Adrenal gland (tissue), 5 donors: ENCODE measurements around the gene SURF6.

Source experiments
- POLR2A ChIP-seq, 2 donors: fragments of 450-650 bp; IDR thresholded peaks; one replicate each; pipeline ENCODE4 v1.6.1; 2017; ENCODE audit warnings: antibody characterized with exemption in 2 of 2, mild to moderate bottlenecking in 2 of 2, moderate library complexity in 1 of 2
- TF ChIP-seq, protein P1 (sequence below), 6 experiments: fragments of 450-650 bp in 4 of 6; fragments of 200-600 bp in 2 of 6; sonication (generic) in 1 of 6; IDR thresholded peaks; 1 replicate in 5 of 6; 2 replicates in 1 of 6; pipeline versions ENCODE4 v1.5.1 to v1.8.0; 2016 to 2021; ENCODE audit warnings: antibody characterized with exemption in 6 of 6, mild to moderate bottlenecking in 2 of 6, moderate library complexity in 1 of 6
- donor health status: DM: no; HTN: no; CAD: no.

DNA sequence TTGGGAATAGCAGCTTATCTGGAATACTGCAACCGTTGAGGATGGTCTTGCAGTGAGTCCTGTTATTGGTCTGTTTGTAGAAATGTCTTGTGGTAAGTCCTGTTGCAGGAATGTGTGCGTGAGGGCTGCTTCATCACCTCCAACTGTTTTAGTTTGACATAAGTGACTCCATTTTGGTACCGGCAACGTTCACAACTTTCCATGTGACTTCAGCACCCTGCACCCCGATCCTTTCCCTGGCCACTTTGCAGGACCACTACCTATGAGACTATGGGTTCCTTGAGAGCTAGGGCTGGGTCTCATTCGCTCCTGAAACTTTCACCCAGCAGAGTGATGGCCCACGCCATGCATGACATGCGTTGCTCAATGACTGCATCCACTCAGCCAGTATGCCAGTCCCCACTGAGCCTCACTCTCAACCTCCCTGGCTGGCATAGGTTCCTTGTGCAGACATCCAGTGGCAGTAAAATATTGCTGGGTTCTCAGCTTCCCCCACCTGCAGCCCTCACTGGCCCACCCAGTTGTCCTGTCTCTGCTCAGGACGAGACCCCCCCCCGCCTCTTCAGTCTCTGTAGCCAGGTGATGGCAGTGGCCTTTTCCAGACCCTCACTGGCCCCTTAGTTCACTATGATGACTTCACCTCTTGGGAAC lies 8.0 kb downstream of the SURF6 start:
- TF ChIP-seq, protein P1, sequence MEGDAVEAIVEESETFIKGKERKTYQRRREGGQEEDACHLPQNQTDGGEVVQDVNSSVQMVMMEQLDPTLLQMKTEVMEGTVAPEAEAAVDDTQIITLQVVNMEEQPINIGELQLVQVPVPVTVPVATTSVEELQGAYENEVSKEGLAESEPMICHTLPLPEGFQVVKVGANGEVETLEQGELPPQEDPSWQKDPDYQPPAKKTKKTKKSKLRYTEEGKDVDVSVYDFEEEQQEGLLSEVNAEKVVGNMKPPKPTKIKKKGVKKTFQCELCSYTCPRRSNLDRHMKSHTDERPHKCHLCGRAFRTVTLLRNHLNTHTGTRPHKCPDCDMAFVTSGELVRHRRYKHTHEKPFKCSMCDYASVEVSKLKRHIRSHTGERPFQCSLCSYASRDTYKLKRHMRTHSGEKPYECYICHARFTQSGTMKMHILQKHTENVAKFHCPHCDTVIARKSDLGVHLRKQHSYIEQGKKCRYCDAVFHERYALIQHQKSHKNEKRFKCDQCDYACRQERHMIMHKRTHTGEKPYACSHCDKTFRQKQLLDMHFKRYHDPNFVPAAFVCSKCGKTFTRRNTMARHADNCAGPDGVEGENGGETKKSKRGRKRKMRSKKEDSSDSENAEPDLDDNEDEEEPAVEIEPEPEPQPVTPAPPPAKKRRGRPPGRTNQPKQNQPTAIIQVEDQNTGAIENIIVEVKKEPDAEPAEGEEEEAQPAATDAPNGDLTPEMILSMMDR (IDR thresholded peaks at IDR 0.05) = no peak
- no peak for TF ChIP-seq POLR2A (IDR thresholded peaks at IDR 0.05)
